Stomach (tissue), 9 donors: ENCODE measurements around the gene NMRAL1. TPM values are rescaled to one million over a fixed set of nuclear protein-coding genes. Genes with fewer than 3 reads are reported as not detected.

Experiments
- DNase-seq, 2 donors: peaks; one replicate each; pipeline versions ENCODE4 v3.0.0 to v3.0.0-alpha.2; 2013 to 2019
- H3K27ac ChIP-seq, 5 donors: fragments of 200-600 bp in 4 of 5; sonication (generic) in 4 of 5; one replicate each; pipeline ENCODE4 v1.5.1; 2013 to 2019; ENCODE audit warnings: mild to moderate bottlenecking in 1 of 5, moderate library complexity in 1 of 5
- H3K27me3 ChIP-seq, 3 donors: fragments of 200-600 bp; sonication (generic); one replicate each; pipeline ENCODE4 v1.5.1; 2017 to 2019; ENCODE audit warnings: mixed run types in 1 of 3
- H3K36me3 ChIP-seq, 4 donors: fragments of 200-600 bp; sonication (generic); 1 replicate in 3 of 4; 2 replicates in 1 of 4; pipeline ENCODE4 v1.5.1; 2016 to 2019
- H3K4me1 ChIP-seq, 4 donors: fragments of 200-600 bp; sonication (generic); one replicate each; pipeline ENCODE4 v1.5.1; 2016 to 2019
- H3K4me3 ChIP-seq, 4 donors: fragments of 200-600 bp; sonication (generic) in 3 of 4; one replicate each; pipeline ENCODE4 v1.5.1; 2016 to 2019; ENCODE audit warnings: mild to moderate bottlenecking in 1 of 4
- H3K9me3 ChIP-seq, 4 donors: fragments of 200-600 bp; sonication (generic); one replicate each; pipeline ENCODE4 v1.5.1; 2016 to 2019
- EP300 ChIP-seq: sonication (generic); formaldehyde crosslinking; IDR thresholded peaks from one replicate; pipeline ENCODE4 v1.6.1; 2017; ENCODE audit warnings: antibody characterized with exemption
- POLR2A ChIP-seq, 4 donors: fragments of 450-650 bp; IDR thresholded peaks; one replicate each; pipeline ENCODE4 v1.6.1; 2016; ENCODE audit warnings: antibody characterized with exemption in 4 of 4, control low read depth in 2 of 4, mild to moderate bottlenecking in 1 of 4, moderate library complexity in 1 of 4
- POLR2AphosphoS5 ChIP-seq, 3 donors: sonication (generic); formaldehyde crosslinking; IDR thresholded peaks; one replicate each; pipeline ENCODE4 v1.6.1; 2016; ENCODE audit warnings: antibody characterized with exemption in 3 of 3
- WGBS, 5 donors: extraction: QIAGEN DNeasy Blood & Tissue Kit in 3 of 5; methylation state at CpG; one replicate each; pipeline versions ENCODE4 v1.1.5 to v1.1.7; 2013 to 2018; 5-methylcytosine and 5-hydroxymethylcytosine counted together
- intact Hi-C: fragments of 100-400 bp; cut with DNase I; formaldehyde crosslinking; loops from one replicate; pipeline ENCODE4 v1.15.1; 2023; ENCODE audit warnings: low total_unique reads
- polyA plus RNA-seq, 3 donors: library from polyadenylated mRNA; stranded (reverse); fragments of 200-250 nt; gene quantifications; one replicate each; pipeline ENCODE4 v1.2.3, GENCODE V29; 2013
- total RNA-seq, 5 donors: library from RNA; depleted of rRNA; stranded (reverse); fragments of >200 nt; gene quantifications; one replicate each; pipeline versions ENCODE4 v1.1.0 to v1.2.3, GENCODE V29; 2014 to 2016
- TF ChIP-seq, protein P1 (sequence below), 7 experiments: fragments of 450-650 bp in 4 of 7; fragments of 200-600 bp in 3 of 7; sonication (generic) in 3 of 7; IDR thresholded peaks; one replicate each; pipeline ENCODE4 v1.5.1; 2016 to 2019; ENCODE audit warnings: antibody characterized with exemption in 7 of 7, control low read depth in 2 of 7, mild to moderate bottlenecking in 1 of 7
- donor health status: healthy with polysubstance abuse.
- donor health status: Bipolar disorder and iron deficiency.
- donor health status: healthy.

NMRAL1 gene
- total and polyA plus RNA-seq, 8 donors, result 22.8 to 126 (median 79.2) TPM

DNA sequence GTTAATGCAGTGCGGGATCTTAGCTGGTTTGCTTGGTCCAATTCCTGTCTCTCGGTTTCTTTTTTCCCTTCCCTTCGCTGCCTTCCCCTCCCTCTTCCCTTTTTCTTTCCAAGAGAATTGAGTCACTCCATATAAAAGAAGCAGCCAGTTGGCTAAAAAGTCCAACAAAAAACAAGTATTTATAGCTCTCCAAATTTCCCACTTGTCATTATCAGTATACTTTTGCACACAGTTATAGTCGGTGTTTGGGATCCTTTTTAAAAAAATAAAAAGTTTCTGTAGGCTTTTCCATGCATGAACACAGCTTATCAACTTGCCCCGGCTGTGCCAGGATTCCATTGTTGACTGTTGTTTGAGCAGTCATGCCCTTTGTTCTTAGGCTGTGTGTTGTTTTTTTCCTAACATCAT lies 26.6 kb upstream of the NMRAL1 start:
- Histone ChIP-seq H3K36me3 (peaks cover 4 to 22% (median 17%) of the 10 kb centered on the region in 4 donors), H3K4me1 (peaks cover 62 to 99% (median 82%) of the 10 kb centered on the region in 4 donors), H3K27me3 (no peaks in the 10 kb centered on the region), H3K27ac (peak overlapping the region; percentile 85 to 92 (median 91)), H3K4me3 (peak overlapping the region in 2 of 4 donors; percentile 10 to 14), H3K9me3 (no peaks in the 10 kb centered on the region)
- DNase-seq, result peak; percentile 76 to 88
- intact Hi-C loops, result no loop called here
- WGBS, 5 donors, result 18 to 20% (median 20%) methylated on average over 5 of the region's 5 CpGs
- TF ChIP-seq POLR2A (IDR thresholded peaks at IDR 0.05) (no peak), EP300 (no peak), POLR2AphosphoS5 (IDR thresholded peaks at IDR 0.05) (peak in 2 of 3 donors; percentile 39 to 57)
- TF ChIP-seq, protein P1, sequence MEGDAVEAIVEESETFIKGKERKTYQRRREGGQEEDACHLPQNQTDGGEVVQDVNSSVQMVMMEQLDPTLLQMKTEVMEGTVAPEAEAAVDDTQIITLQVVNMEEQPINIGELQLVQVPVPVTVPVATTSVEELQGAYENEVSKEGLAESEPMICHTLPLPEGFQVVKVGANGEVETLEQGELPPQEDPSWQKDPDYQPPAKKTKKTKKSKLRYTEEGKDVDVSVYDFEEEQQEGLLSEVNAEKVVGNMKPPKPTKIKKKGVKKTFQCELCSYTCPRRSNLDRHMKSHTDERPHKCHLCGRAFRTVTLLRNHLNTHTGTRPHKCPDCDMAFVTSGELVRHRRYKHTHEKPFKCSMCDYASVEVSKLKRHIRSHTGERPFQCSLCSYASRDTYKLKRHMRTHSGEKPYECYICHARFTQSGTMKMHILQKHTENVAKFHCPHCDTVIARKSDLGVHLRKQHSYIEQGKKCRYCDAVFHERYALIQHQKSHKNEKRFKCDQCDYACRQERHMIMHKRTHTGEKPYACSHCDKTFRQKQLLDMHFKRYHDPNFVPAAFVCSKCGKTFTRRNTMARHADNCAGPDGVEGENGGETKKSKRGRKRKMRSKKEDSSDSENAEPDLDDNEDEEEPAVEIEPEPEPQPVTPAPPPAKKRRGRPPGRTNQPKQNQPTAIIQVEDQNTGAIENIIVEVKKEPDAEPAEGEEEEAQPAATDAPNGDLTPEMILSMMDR (IDR thresholded peaks at IDR 0.05), result no peak

DNA sequence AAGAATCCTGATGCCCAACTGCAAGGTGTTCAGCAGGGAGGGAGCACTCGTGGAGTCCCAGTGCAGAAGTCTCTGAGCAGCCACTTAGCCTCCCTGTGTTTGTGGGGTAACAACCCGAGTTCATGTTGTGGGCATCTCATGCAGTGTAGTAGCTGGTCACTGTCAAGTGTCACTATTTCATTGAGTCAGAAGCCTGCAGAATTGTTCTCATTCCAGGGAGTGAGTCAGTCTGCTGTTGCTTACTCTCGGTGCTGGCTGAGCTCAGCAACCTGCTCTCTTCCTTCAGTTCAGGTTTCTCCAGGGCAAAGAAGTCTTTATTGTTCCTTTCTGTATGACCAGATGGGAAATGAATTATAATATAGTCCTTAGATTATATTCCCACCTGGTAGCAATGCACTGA lies 25.8 kb upstream of the NMRAL1 start:
- peak; percentile 47 to 67 for DNase-seq
- 12 to 42% (median 21%) methylated on average over 3 of the region's 3 CpGs for WGBS, 5 donors

DNA sequence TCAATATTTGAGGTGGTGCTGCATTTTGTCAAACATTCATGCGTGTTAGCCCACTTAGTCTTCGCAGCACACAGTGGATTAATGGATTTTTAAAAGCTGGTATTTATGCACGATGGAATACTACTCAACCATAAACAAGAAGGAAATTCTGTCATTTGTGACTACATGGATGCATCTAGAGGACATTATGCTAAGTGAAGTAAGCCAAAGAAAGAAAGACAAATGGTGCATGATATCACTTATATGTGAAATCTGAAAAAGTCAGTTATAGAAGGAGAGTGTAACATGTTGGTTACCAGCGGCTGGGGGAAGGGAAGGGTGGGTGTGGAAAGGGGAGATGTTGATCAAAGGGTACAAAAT lies 24.8 kb upstream of the NMRAL1 start:
- WGBS, 5 donors, result 74 to 88% (median 86%) methylated on average over 4 of the region's 4 CpGs
- DNase-seq, result no peak
- TF ChIP-seq POLR2A (IDR thresholded peaks at IDR 0.05), result no peak
- TF ChIP-seq, protein P1 (IDR thresholded peaks at IDR 0.05), result no peak
- no peak for TF ChIP-seq EP300
- TF ChIP-seq POLR2AphosphoS5 (IDR thresholded peaks at IDR 0.05), result no peak
- H3K27ac ChIP-seq, result peak overlapping the region; percentile 72 to 86 (median 85)
- H3K4me1 ChIP-seq, result peaks cover 61 to 99% (median 82%) of the 10 kb centered on the region in 4 donors
- intact Hi-C loops, result no loop called here
- peaks cover 4 to 16% (median 12%) of the 10 kb centered on the region in 4 donors for H3K36me3 ChIP-seq
- H3K27me3 ChIP-seq, result no peaks in the 10 kb centered on the region
- H3K9me3 ChIP-seq, result no peaks in the 10 kb centered on the region
- H3K4me3 ChIP-seq, result no peak overlapping the region

More for the DNA sequence above, 25.8 kb upstream of the NMRAL1 start:
- TF ChIP-seq POLR2A (IDR thresholded peaks at IDR 0.05), result no peak
- peak in 2 of 3 donors; percentile 62 to 73 for TF ChIP-seq POLR2AphosphoS5 (IDR thresholded peaks at IDR 0.05)
- TF ChIP-seq, protein P1 (IDR thresholded peaks at IDR 0.05), result no peak
- TF ChIP-seq EP300, result no peak
- intact Hi-C loops, result no loop called here
- Histone ChIP-seq H3K9me3 (no peaks in the 10 kb centered on the region), H3K4me1 (peaks cover 56 to 99% (median 80%) of the 10 kb centered on the region in 4 donors), H3K36me3 (peaks cover 4 to 16% (median 12%) of the 10 kb centered on the region in 4 donors), H3K4me3 (no peak overlapping the region), H3K27ac (peak overlapping the region; percentile 85 to 92 (median 91)), H3K27me3 (no peaks in the 10 kb centered on the region)

DNA sequence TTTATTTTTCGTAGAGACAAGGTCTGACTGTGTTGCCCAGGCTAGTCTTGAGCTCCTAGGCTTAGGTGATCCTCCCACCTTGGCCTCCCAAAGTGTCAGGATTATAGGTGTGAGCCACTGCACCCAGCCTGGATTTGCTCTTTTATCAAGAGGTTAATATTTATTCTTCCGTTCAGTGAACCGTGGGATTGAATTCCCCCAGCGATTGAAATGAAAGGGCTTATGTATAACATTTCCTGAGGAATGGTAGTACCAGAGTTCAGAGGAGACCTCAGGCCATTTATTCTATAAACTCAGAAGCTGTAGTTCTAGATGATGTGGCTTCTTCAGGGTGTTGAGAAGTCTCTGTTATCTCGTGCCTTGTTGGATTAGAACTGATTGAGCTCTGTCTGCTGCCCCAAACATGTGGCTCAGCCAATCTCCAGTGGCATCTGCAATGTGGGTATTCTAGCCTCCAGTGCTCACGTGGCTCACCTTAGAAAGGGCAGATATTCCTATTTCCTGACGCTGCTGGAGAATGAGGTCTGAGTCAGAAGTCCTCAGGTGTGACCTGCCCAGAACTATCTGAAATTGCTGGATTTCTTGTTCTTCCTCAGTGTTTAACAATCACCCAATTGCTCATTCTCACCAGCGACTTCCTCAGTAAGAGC lies 24.2 kb upstream of the NMRAL1 start:
- WGBS, 5 donors, result 30 to 62% (median 47%) methylated on average over 6 to 8 of the region's 8 CpGs
- no peaks in the 10 kb centered on the region for H3K9me3 ChIP-seq
- no peak for DNase-seq
- no peak overlapping the region for H3K4me3 ChIP-seq
- peaks cover 4 to 17% (median 12%) of the 10 kb centered on the region in 4 donors for H3K36me3 ChIP-seq
- H3K27me3 ChIP-seq, result no peaks in the 10 kb centered on the region
- peaks cover 63 to 99% (median 82%) of the 10 kb centered on the region in 4 donors for H3K4me1 ChIP-seq
- TF ChIP-seq, protein P1 (IDR thresholded peaks at IDR 0.05), result no peak
- TF ChIP-seq POLR2A (IDR thresholded peaks at IDR 0.05) (no peak), POLR2AphosphoS5 (IDR thresholded peaks at IDR 0.05) (peak in 1 of 3 donors; percentile 10), EP300 (no peak)
- intact Hi-C loops, result no loop called here
- H3K27ac ChIP-seq, result peak overlapping the region; percentile 72 to 86 (median 85)
